ENCODE data around the gene GFRA4.

GRCh38 chr20:3640259-3640658, 22.9 kb downstream of the GFRA4 start:
- TF ChIP-seq CTCF (conservative IDR thresholded peaks at IDR 0.05 in 1 of 2, IDR thresholded peaks at IDR 0.05 in 1 of 2; ENCODE audit: low read depth in 1 of 2, low read length in 2 of 2) = no peak
- TF ChIP-seq EZH2 (IDR thresholded peaks at IDR 0.05; ENCODE audit: low read length, missing control alignments) = no peak

Data from fibroblast of lung (primary cell).